ENCODE data around the gene SERPINA3.

Gene SERPINA3

GRCh38 chr14:94615254-94615653 is 3.1 kb downstream of the SERPINA3 start:
- no peak for FAIRE-seq

GRCh38 chr14:94615823-94616570 is 3.8 kb downstream of the SERPINA3 start:
- FAIRE-seq, result no peak

GRCh38 chr14:94617366-94617941 is 5.3 kb downstream of the SERPINA3 start:
- no peak for FAIRE-seq

GRCh38 chr14:94617988-94618822 is 6.0 kb downstream of the SERPINA3 start:
- no peak for FAIRE-seq

GRCh38 chr14:94619297-94619696 is 7.1 kb downstream of the SERPINA3 start:
- no peak for FAIRE-seq

- no peak for FAIRE-seq
Measured at GRCh38 chr14:94620597-94620996, 8.4 kb downstream of the SERPINA3 start.

- FAIRE-seq, result no peak
Measured at GRCh38 chr14:94621358-94622134, 9.4 kb downstream of the SERPINA3 start.

- no peak for FAIRE-seq
Measured at GRCh38 chr14:94622653-94623421, 10.6 kb downstream of the SERPINA3 start.

GRCh38 chr14:94623422-94623809 is 11.2 kb downstream of the SERPINA3 start:
- FAIRE-seq, result no peak

- FAIRE-seq, result no peak
Measured at GRCh38 chr14:94623856-94624499, 11.8 kb downstream of the SERPINA3 start.

- FAIRE-seq, result no peak
Measured at GRCh38 chr14:94624537-94625352, 12.6 kb downstream of the SERPINA3 start.

GRCh38 chr14:94625353-94625635 is 13.1 kb downstream of the SERPINA3 start:
- no peak for FAIRE-seq

GRCh38 chr14:94628578-94628977 is 16.4 kb downstream of the SERPINA3 start:
- no peak for FAIRE-seq

GRCh38 chr14:94630396-94630795 is 18.2 kb downstream of the SERPINA3 start:
- FAIRE-seq, result no peak

- no peak for FAIRE-seq
Measured at GRCh38 chr14:94631050-94631449, 18.9 kb downstream of the SERPINA3 start.

- FAIRE-seq, result no peak
Measured at GRCh38 chr14:94631536-94632304, 19.5 kb downstream of the SERPINA3 start.

- FAIRE-seq, result no peak
Measured at GRCh38 chr14:94632305-94632590, 20.1 kb downstream of the SERPINA3 start.

GRCh38 chr14:94633121-94633520 is 20.9 kb downstream of the SERPINA3 start:
- FAIRE-seq, result no peak

- no peak for FAIRE-seq
Measured at GRCh38 chr14:94635154-94635553, 23.0 kb downstream of the SERPINA3 start.

- no peak for FAIRE-seq
Measured at GRCh38 chr14:94636744-94637412, 24.7 kb downstream of the SERPINA3 start.
